NCI-H1048 (cell line): Measurements from ENCODE around the gene USF1.
"Not testable (repeated sequence)": the region's sequence is repeated elsewhere in the genome, so short reads cannot be mapped to it uniquely, and the experiment has no call there.

ENCODE experiments used
- DNase-seq: peaks from one replicate; lab custom pipeline; 2025; lab: John Stamatoyannopoulos, UW

Gene USF1

DNA sequence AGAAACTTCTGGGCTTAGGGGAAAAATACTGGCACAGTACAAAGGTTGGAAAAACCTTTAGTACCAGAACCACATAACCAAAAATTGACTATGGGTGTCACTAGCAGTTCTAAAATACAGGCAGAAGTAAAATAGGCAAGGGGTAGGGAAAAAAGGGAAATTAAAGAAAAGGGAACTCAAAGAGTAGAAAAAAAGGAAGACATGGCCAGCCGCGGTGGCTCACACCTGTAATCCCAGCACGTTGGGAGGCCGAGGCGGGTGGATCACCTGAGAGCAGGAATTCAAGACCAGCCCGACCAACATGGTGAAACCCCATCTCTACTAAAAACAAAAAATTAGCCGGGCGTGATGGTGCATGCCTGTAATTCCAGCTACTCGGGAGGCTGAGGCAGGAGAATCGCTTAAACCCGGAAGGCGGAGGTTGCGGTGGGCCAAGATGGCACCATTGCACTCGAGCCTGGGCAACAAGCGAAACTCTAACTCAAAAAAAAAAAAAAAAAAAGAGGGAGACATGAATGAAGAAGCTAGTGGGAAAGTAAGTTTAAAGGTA, 26.6 kb downstream of the USF1 start:
- DNase-seq = not testable (repeated sequence)

DNA sequence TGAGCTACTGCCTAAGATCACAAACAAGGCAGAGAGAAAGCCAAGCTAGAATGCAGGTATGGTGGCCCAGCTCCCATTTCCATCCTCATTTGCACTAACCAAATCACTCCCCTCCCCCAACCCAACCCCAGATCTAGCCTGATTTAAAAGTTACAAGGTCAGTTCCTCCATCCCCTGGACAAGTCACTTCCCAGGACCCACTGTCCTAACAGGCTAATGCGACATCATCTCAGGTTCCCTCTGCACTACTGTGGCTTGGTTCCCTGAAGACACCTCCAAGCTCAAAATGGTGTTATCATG, 27.2 kb downstream of the USF1 start:
- no peak for DNase-seq

DNA sequence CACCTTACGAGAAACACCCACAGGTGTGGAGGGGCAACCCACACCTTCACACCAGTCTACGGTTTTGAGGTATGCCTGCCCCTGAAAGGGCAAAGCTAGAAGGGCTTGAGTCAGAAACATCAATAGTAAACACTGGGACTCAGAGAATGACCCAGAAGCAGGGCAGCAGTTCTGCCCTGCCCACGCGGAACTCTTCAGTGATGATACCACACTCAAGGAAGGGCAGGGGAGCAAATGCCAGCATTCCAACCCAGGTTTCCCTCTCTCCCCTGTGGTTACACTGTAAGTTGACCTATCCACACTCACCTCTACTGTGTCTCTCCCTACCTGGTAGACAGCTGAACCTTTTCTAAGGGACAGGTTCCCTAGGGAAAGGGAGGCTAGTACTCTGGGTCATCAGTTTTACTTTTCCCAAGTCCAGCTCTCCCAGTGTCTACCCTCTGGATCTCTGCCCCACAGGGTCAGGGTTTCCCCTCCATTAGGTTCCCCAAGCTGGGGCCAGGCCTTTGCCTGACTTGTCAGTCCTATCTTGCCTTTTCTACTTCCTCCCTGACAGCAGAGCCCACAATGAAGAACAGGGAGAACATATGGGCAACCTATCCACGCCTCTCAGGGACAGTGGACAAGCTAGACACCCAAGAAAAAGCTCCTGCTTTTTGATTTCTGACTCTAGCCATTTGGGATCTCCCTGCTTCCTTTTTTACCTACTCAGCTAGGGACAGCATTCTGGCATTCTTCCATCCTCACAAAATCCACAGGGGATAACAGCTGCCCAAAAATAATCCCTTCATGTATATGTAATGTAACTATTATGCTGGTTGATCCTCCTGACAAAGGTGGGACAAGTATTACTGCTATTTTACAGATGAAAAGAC, 27.8 kb downstream of the USF1 start:
- no peak for DNase-seq

DNA sequence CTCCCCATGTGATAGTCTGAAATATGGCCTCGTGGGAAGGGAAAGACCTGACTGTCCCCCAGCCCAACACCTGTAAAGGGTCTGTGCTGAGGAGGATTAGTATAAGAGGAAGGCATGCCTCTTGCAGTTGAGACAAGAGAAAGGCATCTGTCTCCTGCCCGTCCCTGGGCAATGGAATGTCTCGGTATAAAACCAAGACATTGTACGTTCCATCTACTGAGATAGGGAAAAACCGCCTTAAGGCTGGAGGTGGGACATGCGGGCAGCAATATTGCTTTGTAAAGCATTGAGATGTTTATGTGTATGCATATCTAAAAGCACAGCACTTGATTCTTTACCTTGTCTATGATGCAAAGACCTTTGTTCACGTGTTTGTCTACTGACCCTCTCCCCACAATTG, 28.6 kb downstream of the USF1 start:
- DNase-seq = not testable (repeated sequence)

DNA sequence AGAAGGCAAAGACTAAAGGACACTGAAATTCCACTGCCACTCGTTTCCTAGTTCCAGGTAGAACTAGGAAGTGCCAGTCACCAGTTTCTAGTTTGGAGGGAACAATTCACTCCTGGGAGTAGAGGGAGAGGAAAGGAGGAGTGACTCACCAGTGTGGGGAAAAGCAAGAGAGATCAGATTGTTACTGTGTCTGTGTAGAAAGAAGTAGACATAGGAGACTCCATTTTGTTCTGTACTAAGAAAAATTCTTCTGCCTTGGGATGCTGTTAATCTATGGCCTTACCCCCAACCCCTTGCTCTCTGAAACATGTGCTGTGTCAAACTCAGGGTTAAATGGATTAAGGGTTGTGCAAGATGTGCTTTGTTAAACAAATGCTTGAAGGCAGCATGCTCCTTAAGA, 29.1 kb downstream of the USF1 start:
- DNase-seq = not testable (repeated sequence)

DNA sequence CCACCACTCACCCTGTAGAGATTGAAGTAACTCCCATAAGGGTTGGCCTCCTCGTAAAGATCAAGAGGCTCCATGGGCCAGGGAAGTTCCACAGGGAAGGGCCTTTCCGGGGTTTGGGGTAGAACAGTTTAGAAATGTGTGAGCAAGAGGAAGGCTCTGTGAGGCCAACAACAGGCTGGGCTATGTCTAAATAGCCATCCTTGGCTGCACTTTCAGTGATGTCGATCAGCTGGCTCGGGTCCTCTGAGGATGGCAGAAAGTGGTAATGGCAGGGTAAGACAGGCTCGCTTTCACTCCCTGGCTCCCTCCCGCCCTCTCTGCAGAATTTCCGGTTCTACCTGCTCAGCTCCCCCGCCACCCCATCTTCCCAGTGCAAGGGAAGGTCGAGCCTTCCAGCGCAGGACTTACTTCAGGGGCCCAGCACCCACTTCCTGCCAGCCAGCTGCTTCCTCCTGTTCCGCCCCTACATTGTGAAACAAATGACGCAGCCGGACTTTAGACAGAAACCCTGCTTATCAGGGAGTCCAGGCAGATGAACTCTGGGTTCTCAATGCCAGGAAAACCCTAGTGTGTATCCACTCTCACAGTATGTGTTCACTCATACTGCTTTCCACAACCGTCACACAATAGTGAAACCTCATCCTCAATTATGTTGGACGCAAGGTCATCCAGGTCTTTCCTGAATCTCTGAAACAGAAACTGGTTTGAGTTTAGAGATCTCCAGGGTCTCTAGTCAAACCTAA, 32.1 kb downstream of the USF1 start:
- DNase-seq = no peak

DNA sequence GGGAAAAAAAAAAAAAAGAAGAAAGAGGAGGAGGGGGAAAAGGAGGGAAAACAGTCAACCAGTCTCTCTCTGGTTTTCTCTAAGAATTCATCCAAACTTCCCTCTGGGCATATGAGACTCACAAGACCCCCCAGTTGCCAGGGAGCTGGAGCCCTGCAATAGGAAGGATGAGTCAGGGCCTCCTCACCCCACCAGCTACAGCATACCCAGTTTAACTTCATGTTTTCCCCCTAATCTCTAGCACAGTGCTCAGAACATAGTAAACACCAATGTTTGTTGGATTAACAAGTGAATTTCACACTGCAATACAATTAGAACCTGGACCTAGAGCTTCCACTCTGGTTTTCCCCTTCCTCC, 32.7 kb downstream of the USF1 start:
- DNase-seq = no peak

DNA sequence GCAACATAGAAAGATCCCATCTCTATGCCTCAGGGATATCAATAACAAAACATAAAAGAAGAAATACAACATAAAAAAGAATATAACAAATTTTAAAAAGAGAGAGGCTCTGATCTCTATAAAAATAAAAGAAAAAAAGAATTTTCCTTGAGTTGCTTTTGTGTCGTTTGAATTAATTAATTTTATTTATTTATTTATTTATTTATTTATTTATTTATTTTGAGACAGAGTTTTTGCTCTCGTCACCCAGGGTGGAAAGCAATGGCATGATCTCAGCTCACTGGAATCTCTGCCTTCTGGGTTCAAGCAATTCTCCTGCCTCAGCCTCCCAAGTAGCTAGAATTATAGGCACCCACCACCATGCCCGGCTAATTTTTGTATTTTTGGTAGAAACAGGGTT, 33.4 kb downstream of the USF1 start:
- DNase-seq = no peak

DNA sequence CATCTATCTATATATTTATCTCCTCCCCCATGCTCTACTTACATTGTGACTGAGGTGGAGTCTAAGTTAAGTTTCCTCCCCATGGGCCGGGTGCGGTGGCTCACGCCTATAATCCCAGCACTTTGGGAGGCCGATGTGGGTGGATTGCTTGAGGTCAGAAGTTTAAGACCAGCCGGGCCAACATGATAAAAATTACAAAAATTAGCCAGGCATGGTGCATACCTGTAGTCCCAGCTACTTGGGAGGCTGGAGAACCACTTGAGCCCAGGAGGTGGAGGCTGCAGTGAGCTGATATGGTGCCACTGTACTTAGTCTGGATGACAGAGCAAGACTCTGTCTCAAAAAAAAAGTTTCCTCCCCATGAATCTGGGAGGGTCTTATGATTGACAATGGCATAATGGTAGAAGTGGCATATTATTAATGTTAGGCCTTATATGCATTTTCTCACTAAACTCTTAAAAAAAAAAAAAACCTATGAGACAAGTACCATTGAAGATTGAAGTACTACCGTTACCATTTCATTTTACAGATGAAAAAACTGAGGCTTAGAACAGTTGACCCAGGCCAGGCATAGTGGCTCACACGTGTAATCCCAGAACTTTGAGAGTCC, 36.1 kb downstream of the USF1 start:
- DNase-seq = no peak

DNA sequence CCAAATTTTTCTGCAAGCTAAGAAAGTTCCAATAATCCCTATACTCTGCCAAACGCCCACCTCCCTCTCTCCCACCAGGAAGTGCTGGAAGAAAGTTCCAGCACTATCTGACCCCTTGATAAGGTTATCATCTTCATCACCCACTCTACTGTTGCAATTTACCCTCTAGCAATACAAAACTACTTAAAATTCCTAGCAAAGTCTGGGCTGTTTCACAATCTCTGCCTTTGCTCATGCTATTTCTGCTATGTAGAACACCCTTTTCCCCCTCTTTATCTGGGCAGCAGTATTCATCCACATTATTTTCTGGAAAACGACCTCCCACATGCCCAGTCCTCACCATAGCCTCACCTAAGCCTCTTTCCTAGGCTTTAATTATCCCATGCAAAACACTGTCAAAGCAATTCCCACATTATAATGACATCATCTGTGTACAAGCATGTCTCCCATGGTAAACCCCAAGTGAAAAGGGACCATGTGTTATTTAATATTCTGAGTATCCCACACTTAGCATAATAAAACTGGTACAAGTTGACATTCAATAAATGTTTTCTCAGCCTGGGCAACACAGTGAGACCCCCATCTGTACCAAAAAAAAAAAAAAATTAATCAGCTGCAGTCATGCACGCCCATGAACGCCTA, 36.8 kb downstream of the USF1 start:
- no peak for DNase-seq

DNA sequence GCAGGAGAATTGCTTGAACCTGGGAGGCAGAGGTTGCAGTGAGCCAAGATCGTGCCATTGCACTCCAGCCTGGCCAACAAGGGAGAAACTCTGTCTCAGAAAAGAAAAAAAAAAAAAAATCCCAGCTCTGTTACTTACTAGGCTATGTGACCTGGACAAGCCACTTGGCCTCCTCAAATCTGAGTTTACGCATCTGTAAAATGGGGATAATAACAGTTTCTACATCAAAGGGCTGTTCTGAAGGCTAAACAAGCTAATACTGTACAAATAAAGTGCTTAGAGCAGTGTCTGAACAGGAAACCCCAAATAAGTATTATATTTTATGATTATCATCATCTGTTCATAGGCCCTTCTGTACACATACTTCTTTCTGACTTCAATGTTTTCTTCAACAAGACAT, 38.4 kb downstream of the USF1 start:
- DNase-seq = no peak

DNA sequence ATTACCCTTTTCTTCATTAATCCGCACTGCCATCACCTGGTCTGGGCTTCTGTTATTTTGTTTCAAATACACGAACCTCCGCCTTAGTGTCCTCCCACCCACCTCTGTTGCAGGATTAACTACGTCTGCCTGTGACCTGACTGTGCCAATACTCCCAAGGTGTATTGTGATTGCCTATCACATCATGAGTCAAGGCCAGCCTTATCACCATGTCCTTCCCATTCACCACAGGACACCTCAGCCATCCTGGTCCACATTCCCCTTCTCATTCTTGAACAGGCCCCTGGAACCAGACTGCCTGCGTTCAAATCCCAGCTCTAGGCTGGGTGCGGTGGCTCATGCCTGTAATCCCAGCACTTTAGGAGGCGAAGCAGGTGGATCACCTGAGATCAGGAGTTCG, 39.2 kb downstream of the USF1 start:
- no peak for DNase-seq

DNA sequence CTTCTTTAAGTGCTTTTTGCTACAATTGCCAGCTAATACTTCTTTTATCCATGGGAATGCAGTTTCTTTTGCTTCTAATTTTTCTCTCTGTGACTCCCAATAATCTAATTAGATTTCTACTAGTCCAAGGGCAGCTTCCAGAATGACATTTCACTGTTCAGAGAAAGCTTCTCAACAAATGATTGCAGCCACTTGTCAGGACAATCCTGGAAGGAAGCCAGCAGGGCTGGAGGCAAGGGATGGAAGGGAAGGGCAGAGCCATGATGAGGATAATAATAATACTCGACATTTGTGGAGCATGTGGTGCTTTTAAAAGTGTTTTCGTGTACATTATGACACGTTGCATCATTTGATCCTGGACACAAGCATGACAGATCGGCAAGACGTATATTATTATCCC, 44.3 kb downstream of the USF1 start:
- DNase-seq = no peak

DNA sequence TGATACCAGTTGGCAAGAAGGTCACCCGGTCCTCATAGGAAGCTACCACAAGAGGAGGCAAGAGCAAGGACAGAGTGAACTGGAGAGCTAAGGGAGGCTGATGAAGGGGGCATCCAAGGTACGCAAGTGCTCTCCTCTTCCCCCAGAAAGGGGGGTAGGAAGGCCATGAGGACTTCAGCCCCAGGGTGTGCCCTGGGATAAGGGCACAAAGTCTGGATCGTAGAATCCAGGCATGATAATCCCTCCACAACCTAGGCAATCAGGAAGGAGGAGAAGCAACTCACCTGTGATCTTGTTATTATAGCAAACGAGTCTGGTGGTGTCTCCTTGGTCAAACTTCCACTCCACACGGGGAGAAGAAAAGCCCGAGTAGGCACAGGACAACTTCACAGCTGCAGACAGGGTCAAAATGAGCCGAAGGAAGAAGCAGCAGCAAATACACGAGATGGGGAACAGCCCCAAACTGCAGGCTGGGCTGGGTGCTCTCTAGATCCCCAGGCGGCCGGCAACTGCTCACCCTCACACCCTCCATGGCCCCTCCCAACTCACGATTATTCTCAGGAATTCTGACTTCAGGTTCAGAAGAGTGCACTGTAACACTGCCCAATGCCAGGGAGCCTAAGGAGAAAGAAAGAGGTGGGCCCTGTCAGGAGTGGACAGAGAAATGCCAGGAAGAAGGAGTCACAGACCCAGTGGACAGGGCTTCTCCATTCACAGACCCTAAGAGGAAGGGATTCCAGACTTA, 44.9 kb downstream of the USF1 start:
- DNase-seq = no peak

DNA sequence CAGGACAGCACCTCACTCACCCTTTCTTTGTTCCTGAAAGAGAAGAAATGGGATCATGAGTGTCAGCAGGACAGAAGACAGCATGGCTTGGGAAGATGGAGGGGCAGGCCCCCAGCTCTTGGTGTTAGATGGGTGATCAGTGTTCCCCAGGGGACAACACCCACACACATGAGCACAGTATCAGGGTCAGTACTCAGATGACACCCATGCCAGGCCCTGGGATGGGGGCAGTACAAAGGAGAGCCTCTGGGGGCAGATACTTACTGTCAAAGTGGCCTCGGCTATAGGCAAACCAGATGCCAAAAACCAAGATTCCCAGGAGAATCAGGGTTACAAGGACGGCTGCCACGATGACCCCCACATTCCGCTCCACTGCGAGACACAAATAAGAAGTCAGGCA, 46.4 kb downstream of the USF1 start:
- no peak for DNase-seq

DNA sequence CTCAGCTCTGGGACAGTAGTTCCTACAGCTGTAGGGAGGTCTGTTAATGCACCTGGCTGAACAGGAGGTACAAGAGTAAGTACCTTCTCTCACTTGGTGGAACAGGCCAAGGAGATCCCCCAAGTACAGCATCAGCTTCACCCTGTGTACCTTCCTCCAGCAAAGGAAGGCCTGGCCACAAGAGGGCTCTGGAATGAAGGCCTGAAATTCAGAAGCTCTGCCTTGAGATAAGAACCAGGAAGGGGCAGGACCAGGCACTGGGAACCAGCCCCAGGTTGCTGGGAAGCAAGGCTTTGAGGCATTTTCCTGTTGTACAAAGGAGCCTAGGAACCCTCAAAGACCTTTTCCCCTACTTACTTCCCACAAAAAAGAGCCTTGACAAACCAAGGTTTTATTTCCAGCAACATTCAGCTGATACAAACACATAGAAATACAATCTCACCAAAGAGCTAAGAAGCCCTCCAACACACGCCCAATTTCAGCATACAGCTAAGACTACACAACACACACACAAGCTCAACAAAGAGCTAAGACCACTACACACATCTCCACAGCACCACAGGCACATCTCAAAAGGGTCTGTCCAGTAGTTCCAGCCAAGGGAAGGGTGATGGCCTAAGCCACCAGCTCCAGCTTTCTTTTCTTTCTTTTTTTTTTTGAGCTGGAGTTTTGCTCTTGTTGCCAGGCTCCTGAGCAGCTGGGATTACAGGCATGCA, 48.3 kb downstream of the USF1 start:
- no peak for DNase-seq

DNA sequence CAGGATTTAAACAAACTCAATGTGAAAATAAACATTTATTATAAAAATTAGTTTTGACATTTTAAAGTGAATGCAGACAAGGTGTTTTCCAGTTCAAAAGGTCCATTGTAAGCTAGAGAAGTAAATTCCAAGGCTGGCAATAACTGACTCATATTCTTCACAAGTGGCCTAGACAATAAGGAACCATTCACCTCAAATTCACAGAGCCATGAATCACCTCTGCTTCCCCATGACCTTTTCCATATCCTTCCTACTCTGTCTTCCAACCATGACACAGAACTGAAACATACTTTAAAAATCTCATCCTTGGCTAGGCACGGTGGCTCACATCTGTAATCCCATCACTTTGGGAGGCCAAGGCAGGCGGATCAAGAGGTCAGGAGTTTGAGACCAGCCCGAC, 49.6 kb downstream of the USF1 start:
- DNase-seq = no peak

DNA sequence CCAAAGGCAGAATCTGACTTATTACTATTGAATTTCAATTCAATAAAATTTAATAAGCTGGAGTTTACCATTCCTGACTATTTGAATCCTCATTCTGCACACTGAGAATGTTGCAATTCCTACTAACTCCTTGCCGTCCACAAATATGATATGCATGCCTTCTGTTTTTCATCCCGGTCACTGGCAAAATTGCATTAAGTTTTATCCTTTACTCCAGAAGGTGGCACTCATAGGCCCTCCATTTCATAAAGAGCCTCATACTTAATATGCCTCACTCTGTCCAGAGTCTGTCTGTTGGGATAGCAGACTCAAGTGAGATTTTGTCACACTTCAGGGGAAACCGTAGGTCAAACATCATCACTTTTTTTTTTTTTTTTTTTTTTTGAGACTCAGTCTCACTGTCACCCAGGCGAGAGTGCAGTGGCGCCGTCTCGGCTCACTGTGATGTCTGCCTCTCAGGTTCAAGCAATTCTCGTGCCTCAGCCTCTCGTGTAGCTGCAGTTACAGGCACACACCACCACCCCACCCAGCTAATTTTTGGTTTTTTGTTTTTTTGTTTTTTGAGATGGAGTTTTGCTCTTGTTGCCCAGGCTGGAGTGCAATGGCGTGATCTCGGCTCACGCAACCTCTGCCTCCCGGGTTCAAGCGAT, 52.1 kb downstream of the USF1 start:
- no peak for DNase-seq

DNA sequence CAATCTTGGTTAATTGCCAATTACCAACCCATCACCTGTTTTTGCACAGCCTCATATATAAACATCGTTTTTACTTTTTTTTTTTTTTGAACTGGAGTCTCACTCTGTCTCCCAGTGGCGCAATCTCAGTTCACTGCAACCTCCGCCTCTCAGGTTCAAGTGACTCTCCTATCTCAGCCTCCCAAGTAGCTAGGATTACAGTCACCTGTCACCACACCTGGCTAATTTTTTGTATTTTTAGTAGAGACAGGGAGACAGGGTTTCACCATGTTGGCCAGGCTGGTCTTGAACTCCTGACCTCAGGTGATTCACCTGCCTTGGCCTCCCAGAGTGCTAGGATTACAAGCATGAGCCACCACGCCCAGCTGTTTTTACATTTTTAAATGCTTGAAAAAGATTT, 53.7 kb downstream of the USF1 start:
- not testable (repeated sequence) for DNase-seq
